Endometrium (tissue), 2 donors: Measurements from ENCODE around the gene SCGB3A1.

Experiments
- FAIRE-seq: peaks from 2 replicates; lab custom pipeline; 2012; peaks lifted over from hg19 to GRCh38; lab: Jason Lieb, UNC
- donor health status: control.
- donor health status: control.

The SCGB3A1 gene

GRCh38 chr5:180591311-180591887, at the start of gene SCGB3A1:
SCGB3A1 (minus strand) TSS chr5:180591499; CDS start chr5:180591462, 37 bp downstream.
- FAIRE-seq = no peak

DNA sequence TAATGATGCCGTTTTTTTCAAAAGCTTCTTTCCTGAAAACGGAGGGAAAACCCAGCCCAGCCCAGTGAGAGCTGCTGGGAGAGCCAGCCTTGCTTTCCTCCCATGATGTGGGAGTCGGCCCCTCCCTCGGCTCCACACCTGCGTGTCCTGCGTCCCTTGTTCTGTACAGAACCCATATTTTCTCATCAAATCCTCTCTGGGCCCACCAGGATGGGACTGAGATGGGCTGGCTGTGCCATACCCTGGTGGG, 49.2 kb upstream of the SCGB3A1 start:
- no peak for FAIRE-seq

DNA sequence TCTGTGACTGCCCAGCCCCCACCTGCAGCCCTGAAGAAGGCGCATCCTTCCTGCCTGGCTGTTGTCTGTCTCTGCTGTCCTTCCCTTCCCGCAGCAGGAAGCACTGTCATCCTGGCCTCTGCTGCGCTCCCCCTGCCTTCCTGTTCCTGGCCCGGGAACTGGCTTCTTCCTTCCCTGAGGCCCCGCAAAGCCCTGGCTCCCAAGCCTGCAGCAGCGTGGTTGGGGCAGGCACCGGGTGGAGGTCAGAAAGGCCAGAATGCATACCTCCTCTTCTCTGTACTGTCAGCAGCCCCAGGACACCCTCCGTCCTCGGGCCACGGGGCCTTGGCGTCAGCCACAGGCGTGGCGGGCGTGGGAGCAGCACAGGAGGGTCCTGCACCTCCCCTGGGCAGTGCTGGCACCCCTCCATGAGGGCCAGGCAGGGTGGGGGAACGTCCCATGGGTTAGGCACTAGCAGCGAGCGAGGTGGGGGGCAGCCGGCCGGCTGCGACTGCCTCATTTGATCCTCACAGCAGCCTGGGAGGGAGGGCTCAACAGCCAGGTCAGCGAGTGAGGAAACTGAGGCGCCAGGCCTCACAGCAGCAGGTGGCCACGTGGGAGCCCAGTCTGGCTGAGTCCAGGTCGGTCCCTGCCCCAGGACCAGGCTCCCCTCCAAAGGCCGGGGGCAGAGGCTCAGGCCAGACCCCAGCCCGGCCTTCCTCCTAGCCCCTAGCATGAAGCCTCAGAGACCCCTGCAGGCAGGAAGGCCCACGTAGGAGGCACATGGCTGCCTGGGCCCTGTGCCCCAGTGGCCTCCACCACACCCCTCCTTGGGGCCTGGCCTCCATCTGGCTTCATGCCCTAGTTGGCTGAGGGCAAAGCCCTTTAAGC, 48.7 kb upstream of the SCGB3A1 start:
- no peak for FAIRE-seq

DNA sequence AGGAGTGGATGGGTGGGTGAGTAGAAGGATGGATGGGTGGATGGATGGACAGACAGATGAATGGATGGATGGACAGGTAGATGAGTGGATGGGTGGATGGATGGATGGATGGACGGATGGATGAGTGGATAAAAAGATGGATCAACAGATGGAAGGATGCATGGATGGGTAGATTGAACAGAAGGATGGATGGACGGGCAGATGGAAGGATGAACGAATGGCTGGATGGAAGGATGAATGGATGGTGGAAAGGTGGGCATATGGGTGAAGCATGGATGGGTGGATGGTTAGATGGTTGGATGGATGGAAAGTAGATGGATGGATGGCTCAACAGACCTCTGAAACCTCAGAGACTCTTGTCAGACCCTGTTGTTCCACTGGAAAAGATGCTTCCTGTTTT, 48.0 kb upstream of the SCGB3A1 start:
- FAIRE-seq = no peak

- FAIRE-seq = no peak
Observed at GRCh38 chr5:180637962-180638680, 46.8 kb upstream of the SCGB3A1 start.

GRCh38 chr5:180636403-180637075, 45.2 kb upstream of the SCGB3A1 start:
- no peak for FAIRE-seq

DNA sequence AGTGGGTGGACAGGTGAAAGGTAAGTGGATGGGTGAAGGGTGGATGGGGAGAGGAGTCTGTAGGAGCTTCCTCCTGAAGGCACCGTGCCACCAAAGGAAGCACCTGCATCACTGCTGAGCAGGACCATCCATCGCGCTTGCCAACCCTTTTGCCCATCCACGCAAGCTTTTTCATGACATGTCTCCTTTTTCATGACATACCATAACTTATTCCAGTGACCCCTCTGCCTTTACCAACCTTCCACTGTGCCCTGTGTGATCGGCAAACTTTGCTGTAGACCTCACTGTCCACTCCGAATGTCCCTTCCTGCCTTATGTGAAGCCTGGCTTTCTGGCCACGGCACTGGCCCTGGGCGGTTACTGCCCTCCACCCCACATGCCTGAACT, 44.7 kb upstream of the SCGB3A1 start:
- no peak for FAIRE-seq

DNA sequence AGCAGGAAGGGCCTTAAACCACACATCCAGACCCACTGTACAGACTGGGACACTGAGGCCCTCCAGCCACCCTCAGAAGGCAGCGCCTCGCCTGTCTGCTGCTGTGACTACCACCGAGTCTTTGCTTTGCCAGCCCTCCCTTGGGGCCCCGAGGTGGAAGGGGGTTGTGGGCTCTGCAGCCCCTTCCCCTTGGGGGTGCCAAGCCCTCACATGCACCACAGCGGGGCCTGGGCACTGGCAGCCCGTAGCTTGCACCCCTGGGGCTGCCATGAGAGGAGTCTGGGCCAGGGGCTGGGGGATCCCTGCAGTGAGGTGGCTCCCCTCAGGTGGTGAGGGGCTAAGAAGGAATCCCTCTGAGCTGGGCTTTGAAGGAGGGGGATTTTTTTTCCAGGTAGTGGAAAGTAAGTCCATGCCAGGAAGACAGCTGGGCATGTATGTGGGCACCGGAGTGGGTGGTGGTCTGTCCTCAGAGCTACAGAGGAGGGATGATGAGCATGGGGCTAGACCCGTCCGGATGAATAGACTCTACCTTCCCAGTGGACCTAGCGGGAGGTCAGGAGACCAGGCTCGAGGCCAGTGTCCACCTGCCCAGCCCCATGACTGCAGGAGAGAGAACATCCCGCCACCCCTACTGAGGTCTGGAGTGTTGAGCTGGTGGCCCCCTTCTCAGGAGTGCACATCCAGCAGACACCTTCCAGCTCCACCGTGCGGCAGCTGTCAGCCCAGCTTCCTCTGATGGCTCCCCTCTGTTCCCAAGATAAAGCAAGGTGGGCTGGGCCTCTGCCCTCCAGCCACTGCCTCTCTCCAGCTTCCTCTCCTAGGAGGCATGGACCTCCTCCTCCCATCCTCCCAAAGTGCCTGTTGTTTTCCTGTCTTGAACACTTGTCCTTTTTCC, 42.2 kb upstream of the SCGB3A1 start:
- FAIRE-seq = no peak

DNA sequence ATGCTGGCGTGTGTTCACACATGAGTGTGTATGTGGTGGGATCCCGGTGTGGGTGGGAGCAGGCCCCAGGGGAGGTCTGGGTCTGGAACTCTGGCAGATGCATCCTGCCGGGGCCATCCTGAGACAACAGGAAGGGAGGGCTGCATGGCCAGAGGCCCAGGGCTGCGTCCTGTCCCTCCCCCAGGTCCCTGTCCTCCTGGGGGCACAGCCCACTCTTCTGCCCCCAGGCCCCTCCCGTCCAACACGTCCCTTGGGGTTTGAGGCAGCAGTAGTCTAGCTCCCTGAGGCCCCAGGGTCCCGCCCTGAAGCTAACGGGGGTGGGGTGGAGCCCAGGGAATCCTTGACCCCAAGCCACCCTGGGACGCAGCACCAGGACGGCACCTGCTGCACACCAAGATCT, 41.5 kb upstream of the SCGB3A1 start:
- FAIRE-seq = no peak

- FAIRE-seq = no peak
Observed at GRCh38 chr5:180631549-180632383, 40.5 kb upstream of the SCGB3A1 start.

DNA sequence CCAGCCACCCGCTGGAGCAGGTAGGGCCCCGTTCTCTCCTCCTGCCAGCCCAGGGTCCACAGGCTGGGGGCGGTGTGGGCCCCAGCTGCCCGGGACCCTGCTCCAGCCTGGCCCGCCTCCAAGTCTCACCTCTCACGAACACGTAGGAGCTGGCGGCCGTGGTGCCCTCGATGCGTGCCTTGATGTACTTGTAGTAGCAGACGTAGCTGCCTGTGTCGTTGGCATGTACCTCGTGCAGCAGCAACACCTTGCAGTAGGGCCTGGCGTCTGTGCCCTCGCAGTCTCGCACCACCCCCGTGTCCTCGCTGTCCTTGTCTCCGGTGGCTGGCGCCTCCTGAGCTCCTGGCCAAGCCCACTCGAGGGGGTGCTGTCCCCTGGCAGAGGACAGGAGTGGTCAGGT, 39.1 kb upstream of the SCGB3A1 start:
- no peak for FAIRE-seq

DNA sequence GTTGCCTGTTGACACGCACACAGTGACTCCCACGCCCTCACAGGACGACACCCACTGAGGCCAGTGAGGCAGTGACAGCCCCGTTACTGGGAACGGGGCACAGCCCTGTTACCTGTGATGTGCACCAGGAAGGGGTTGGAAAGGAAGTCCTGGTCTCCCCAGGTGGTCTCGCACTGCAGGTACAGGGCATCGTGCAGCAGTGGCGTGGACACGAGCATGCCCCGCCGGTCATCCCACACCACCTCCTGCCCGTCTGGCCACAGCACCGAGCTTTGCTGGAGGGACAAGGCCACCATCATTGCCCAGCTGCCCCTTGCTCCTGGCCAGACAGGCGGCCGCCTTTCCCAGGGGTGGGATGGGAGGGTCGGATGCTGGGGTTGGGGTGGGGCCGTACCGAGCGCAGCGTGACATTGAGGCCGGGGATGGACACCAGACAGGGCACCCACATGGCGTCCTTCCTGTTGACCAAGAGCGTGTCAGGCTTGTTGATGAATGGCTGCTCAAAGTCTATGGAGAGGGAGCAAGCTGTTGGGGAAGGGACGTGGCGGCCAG, 38.6 kb upstream of the SCGB3A1 start:
- no peak for FAIRE-seq

DNA sequence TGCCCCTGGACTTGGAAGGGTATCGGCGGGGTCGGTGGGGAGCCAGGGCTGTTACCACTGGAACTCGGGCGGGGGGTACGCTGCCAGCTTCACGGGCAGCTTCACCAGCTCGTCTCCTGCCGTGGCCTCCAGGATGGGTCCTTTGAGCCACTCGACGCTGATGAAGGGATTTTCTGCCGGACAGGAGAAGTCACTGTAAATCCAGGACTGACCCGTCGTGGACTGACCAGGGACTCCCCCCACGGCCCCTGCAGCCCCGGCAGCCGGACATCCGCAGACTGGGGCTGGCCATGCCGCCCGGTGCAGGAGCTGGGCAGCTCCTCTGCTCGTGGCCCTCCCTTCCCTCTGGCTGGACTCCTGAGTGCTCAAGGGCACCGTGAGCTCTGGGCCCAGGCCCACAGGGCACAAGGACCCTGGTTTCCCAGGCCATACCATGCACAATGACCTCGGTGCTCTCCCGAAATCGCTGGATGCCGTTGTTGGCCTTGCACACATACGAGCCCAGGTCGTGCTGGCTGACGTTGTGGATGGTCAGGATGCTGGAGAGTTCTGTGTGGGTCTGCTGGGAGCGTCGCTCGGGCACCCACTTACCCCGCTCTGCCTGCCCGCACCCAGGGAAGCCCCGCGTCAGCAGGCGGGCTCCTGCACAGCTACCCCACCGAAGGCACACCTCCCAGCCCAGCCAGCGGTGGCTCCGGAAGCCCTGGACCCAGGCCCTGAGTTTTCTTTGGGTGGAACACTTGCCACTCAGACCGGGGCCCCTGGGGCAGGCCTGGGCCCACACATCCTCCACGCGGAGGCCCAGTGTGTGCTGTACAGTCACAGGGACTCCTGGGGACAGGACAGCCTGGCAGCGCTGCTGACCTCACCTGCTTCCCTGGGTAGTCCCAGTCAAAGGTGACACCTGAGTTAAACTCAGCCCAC, 37.8 kb upstream of the SCGB3A1 start:
- FAIRE-seq = no peak

GRCh38 chr5:180628211-180628610, 36.9 kb upstream of the SCGB3A1 start:
- FAIRE-seq = no peak

DNA sequence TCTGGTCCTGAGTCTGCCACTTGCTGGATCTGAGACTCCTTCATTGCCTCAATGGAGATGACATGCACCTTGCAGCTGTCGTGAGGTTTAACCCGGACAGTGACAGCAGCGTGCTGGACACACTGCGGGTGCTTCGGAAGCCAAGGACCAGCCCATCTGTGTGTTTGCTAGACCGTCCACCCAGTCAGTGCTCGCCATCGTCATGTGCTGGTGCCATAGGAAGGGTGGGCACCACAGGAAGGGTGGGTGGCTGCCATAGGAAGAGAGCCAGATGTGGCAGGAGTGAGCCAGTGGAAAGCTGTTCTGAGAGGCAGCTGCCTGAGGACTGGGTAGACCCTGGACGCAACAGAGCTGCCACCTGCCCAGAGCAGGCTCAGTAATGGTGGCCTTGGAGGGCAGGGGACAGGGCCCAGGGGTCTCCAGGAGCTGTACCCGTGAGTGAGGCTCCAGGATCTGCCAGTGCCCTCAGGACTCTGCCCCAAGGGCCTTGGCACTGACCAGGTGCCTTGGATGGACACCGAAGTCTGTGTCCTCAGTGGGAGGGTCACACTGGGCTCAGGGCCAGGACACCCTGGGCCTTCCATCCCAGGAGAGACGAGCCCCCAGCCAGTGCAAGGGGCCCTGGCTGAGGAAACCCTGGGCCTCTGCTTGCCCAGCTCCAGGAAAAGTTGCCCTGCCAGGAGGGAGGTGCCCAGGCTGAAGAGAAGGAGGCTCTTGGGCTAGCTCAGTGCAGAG, 36.3 kb upstream of the SCGB3A1 start:
- no peak for FAIRE-seq

DNA sequence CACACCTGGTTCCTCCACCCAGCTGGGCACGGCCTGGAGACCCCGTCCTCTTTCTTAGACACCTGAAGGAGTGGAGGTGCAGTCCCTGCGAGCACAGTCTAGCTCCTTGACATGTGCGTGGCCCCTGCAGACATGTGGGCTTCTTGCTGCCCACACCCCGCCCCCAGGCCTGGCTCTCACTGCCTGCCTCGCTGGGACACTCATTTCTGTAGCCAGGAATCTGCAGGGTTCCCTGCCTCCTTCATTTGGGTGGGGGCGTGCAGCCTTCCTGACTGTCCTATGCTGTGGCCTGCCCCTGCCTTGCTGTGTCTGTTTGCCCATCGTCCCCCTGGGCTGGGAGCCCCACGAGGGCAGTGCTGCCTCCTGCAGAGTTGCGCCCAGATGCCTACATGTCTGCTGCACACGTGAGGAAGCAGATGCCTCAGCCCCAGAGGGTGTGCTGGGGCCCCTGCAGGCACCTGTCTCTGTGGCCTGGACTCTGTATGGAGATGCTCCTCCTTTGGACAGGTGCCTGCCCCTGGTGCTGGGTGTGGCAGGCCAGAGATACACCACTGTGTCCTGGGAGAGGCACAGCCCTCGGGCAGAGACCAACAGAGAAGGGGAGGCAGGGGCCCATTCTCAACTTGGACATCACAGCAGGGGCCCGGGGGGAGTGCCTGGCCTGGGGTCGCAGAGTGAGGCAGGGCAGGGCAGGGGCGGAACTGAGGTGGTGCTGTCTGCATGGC, 35.5 kb upstream of the SCGB3A1 start:
- FAIRE-seq = no peak

GRCh38 chr5:180625791-180626660, 34.7 kb upstream of the SCGB3A1 start:
- FAIRE-seq = no peak
